Lower leg skin (tissue), 3 donors: ENCODE data around the gene ADGRE3.

Source experiments
- POLR2A ChIP-seq, 2 donors: fragments of 450-650 bp; IDR thresholded peaks; one replicate each; pipeline ENCODE4 v1.6.1; 2016 to 2017; ENCODE audit warnings: antibody characterized with exemption in 2 of 2, mild to moderate bottlenecking in 1 of 2, moderate library complexity in 1 of 2
- TF ChIP-seq, protein P1 (sequence below), 3 donors: fragments of 450-650 bp; IDR thresholded peaks; one replicate each; pipeline ENCODE4 v1.5.1; 2016; ENCODE audit warnings: antibody characterized with exemption in 3 of 3, mild to moderate bottlenecking in 3 of 3, moderate library complexity in 2 of 3

DNA sequence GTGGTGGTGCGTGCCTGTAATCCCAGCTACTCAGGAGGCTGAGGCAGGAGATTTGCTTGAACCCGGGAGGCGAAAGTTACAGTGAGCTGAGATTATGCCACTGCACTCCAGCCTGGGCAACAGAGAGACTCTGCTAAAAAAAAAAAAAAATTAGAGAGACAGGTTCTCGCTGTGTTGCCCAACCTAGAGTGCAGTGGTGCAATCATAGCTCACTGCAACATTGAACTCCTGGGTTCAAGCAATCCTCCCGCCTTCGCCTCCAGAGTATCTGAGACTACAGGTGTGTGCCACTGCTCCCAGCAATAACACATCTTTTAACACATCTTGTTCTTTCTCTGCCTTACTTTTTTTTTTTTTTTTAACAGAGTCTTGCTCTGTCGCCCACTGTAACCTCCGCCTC, 59.0 kb downstream of the ADGRE3 start:
- TF ChIP-seq, protein P1, sequence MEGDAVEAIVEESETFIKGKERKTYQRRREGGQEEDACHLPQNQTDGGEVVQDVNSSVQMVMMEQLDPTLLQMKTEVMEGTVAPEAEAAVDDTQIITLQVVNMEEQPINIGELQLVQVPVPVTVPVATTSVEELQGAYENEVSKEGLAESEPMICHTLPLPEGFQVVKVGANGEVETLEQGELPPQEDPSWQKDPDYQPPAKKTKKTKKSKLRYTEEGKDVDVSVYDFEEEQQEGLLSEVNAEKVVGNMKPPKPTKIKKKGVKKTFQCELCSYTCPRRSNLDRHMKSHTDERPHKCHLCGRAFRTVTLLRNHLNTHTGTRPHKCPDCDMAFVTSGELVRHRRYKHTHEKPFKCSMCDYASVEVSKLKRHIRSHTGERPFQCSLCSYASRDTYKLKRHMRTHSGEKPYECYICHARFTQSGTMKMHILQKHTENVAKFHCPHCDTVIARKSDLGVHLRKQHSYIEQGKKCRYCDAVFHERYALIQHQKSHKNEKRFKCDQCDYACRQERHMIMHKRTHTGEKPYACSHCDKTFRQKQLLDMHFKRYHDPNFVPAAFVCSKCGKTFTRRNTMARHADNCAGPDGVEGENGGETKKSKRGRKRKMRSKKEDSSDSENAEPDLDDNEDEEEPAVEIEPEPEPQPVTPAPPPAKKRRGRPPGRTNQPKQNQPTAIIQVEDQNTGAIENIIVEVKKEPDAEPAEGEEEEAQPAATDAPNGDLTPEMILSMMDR (IDR thresholded peaks at IDR 0.05): no peak
- TF ChIP-seq POLR2A (IDR thresholded peaks at IDR 0.05): no peak
